SH-SY5Y (cell line): Measurements from ENCODE around the gene LPA.
"Not testable (repeated sequence)": the region's sequence is repeated elsewhere in the genome, so short reads cannot be mapped to it uniquely, and the experiment has no call there.

ENCODE experiments used
- GATA2 ChIP-seq: IDR thresholded peaks from 2 replicates; pipeline ENCODE4 v1.6.1; 2011; ENCODE audit warnings: mild to moderate bottlenecking, low read depth, low read length
- GATA3 ChIP-seq: IDR thresholded peaks from 2 replicates; pipeline ENCODE4 v1.6.1; 2011; ENCODE audit warnings: low read depth, mild to moderate bottlenecking, low read length, moderate library complexity

DNA sequence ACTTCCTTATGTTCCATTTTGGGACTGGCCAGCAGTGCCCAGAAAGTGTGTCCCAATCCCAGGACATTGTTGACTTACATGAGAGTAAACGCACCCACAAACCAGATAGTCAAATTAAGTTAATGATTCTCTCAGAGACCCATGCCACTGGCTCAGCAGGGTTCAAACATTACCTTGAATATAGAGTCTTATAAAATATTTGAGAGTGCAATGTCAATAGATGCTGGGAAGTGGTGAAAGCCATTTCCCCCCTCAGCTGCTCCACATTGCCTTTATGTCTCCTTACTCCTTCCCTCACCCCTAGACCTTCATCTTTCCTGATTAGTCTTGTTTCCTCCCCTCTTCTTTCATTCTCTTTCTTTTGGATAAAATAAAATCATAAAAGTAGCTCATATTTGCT lies at the start of gene LPA:
- not testable (repeated sequence) for TF ChIP-seq GATA2, GATA3
